Testis (tissue), 2 donors: ENCODE measurements around the gene GTF3C5.
"Not testable (repeated sequence)": the region's sequence is repeated elsewhere in the genome, so short reads cannot be mapped to it uniquely, and the experiment has no call there.

Source experiments
- POLR2A ChIP-seq: fragments of 450-650 bp; IDR thresholded peaks from one replicate; pipeline ENCODE4 v1.6.1; 2017; ENCODE audit warnings: antibody characterized with exemption, mild to moderate bottlenecking, moderate library complexity
- TF ChIP-seq, protein P1 (sequence below), 3 experiments: fragments of 450-650 bp in 2 of 3; fragments of 200-600 bp in 1 of 3; sonication (generic) in 1 of 3; IDR thresholded peaks; one replicate each; pipeline ENCODE4 v1.5.1; 2016 to 2019; ENCODE audit warnings: antibody characterized with exemption in 3 of 3, mild to moderate bottlenecking in 2 of 3, moderate library complexity in 1 of 3

DNA sequence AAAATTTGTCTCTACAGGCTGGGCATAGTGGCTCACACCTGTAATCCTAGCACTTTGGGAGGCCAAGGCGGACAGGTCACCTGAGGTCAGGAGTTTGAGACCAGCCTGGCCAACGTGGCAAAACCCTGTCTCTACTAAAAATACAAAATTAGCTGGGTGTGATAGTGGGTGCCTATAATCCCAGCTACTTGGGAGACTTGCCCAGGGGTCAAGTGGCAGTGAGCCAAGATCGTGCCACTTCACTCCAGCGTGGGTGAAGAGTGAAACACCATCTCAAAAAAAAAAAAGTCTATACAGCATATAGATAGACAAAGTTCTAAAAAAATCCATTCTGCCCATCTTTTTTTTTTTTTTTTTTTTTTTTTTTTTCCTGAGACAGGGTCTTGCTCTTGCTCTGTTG is 63.6 kb downstream of the GTF3C5 start:
- TF ChIP-seq, protein P1, sequence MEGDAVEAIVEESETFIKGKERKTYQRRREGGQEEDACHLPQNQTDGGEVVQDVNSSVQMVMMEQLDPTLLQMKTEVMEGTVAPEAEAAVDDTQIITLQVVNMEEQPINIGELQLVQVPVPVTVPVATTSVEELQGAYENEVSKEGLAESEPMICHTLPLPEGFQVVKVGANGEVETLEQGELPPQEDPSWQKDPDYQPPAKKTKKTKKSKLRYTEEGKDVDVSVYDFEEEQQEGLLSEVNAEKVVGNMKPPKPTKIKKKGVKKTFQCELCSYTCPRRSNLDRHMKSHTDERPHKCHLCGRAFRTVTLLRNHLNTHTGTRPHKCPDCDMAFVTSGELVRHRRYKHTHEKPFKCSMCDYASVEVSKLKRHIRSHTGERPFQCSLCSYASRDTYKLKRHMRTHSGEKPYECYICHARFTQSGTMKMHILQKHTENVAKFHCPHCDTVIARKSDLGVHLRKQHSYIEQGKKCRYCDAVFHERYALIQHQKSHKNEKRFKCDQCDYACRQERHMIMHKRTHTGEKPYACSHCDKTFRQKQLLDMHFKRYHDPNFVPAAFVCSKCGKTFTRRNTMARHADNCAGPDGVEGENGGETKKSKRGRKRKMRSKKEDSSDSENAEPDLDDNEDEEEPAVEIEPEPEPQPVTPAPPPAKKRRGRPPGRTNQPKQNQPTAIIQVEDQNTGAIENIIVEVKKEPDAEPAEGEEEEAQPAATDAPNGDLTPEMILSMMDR (IDR thresholded peaks at IDR 0.05) = not testable (repeated sequence)
- TF ChIP-seq POLR2A = not testable (repeated sequence)
